ENCODE measurements around the gene CLDN17.

The CLDN17 gene

DNA sequence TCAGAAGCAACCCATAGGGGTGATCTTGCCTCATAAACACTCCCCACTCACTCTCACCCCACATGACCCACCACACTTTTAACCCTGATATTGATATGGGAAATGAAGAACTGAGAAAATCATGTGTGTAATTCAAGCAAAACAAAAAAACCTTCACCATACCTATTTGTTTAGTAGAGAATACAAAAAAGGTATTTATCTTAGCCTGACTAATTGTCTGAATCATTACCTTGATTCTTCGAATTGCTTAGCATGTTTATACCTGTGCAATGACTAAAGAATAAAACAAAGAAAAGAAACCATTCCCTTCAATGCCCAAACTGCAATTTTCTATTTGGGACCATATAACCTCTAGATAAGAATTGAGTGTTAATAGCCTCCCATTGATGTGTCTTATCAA lies 1.8 kb downstream of the CLDN17 start:
- no peaks in the 10 kb centered on the region for H3K4me1 Mint-ChIP-seq (ENCODE audit: low read depth in 2 of 2)
- H3K4me3 Mint-ChIP-seq = no peak overlapping the region
- H3K27ac Mint-ChIP-seq = no peak overlapping the region
- no peaks in the 10 kb centered on the region for H3K27me3 Mint-ChIP-seq
- no peak for DNase-seq
- ATAC-seq (replicated peaks) = no peak
- no peaks in the 10 kb centered on the region for H3K36me3 Mint-ChIP-seq (ENCODE audit: insufficient read depth)
- peaks cover 7 to 15% of the 10 kb centered on the region in 2 donors for H3K9me3 Mint-ChIP-seq

DNA sequence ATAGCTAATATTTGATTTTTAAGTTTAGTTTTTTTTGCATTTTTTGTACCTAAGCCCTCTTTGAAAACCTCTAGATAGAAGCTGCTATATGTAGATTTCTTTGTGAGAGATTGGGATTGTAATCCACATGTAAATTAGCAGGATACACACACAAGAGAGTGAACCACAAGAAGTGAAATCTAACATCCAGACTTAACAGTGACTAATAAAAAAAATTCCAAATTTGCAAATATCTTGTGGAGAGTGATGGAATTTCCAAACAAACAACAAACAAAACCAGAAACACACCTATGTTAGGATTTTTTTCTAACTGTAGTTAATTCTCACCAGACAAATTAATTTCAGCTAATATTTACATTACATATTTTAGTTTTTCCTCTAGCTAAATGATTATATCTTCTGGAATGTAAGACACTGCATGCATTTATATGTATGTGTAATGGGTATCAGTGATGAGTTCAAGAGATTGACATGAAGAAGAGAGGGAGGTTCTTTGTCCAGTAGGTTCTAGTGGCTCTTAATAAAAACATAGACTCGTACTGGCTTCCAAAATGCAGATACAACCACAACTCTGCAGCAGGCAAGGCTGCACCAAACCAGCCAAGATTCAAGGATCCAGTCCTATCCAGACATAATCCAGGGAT lies 12.8 kb downstream of the CLDN17 start:
- Mint-ChIP-seq H3K9me3 (peaks cover 0 to 7% of the 10 kb centered on the region in 2 donors), H3K27ac (no peak overlapping the region), H3K36me3 (ENCODE audit: insufficient read depth) (no peaks in the 10 kb centered on the region), H3K4me3 (no peak overlapping the region), H3K4me1 (ENCODE audit: low read depth in 2 of 2) (no peaks in the 10 kb centered on the region), H3K27me3 (no peaks in the 10 kb centered on the region)
- ATAC-seq (replicated peaks) (no peak), DNase-seq (no peak)

DNA sequence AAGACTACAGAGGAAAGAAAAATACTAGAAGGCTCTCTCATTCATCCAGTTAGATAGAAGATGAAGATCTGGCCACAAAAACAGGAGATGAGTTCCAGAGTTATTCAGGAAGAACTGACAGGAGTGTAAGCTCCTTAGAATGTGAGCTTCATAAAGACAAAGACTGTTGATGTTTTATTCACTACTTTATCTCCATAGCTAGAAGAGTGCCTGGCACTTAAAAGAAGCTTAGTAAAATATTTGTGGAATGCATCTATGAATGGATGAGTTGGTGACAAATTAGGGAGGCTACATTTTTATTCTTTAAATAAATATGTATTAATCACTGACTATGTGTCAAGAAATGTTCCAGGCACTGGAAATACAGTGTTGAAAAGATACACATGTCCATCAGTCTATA lies 13.8 kb downstream of the CLDN17 start:
- Mint-ChIP-seq H3K9me3 (peaks cover 0 to 7% of the 10 kb centered on the region in 2 donors), H3K27ac (no peak overlapping the region), H3K36me3 (ENCODE audit: insufficient read depth) (no peaks in the 10 kb centered on the region), H3K4me1 (ENCODE audit: low read depth in 2 of 2) (no peaks in the 10 kb centered on the region), H3K27me3 (no peaks in the 10 kb centered on the region), H3K4me3 (no peak overlapping the region)
- no peak for ATAC-seq (replicated peaks)
- DNase-seq = no peak

DNA sequence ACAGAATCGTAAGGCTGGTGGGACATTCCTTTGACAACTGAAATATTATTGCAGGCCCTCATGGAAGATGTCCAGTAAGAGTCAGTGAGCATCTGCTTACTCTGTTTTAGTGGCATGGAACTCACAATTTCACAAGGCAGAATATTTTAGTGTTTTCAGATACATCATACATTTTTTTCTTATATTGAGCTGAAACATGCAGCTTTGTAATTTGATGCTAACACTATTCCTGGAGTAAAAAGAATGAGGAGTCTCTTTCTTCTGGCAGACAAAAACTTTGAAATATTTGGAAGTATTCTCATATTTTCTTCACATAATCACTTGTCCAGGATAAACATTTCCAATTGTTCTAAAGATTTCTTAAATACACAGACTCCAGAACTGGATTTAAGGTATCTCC lies 17.7 kb downstream of the CLDN17 start:
- Mint-ChIP-seq H3K4me1 (ENCODE audit: low read depth in 2 of 2) (no peaks in the 10 kb centered on the region), H3K9me3 (peaks cover 0 to 6% of the 10 kb centered on the region in 2 donors), H3K36me3 (ENCODE audit: insufficient read depth) (peaks cover 2% of the 10 kb centered on the region), H3K27ac (no peak overlapping the region), H3K4me3 (no peak overlapping the region), H3K27me3 (no peaks in the 10 kb centered on the region)
- DNase-seq (no peak), ATAC-seq (replicated peaks) (no peak)

DNA sequence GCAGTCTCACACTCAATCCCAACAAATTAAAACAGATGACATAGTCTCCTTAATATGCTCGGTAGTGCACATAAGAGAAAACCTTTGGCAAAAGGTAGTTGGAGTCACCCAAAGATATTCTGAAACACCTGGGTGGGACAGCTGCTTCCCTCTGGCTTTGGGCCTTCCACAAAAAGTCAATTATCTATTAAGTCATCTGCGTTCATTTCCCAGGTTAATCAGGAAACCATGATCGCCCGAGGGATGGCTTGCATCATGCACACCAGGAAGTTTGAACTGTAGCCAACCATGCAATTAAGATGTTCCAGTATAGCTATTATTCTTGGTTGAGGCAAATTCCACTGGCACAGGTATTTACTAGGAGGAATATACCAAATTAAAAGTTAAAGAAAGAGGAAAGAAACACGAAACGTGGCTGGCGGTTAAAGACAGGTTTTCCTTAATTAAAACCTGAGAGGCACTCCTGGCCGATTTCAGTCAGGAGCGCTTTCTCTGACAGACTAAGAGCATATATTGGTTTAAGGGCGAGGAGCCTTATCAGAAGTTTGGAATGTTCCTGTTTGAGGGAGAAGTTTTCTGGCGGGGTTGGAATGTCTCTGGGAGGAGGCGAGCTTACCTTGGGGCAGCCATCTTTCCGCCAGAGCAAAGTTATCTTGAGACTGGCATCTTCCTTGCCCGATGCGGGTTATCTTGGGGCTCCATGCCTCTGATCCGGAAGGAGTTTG lies 19.9 kb downstream of the CLDN17 start:
- Mint-ChIP-seq H3K9me3 (peaks cover 6 to 7% of the 10 kb centered on the region in 2 donors), H3K4me1 (ENCODE audit: low read depth in 2 of 2) (no peaks in the 10 kb centered on the region), H3K27me3 (no peaks in the 10 kb centered on the region), H3K36me3 (ENCODE audit: insufficient read depth) (peaks cover 2% of the 10 kb centered on the region), H3K27ac (no peak overlapping the region), H3K4me3 (no peak overlapping the region)
- DNase-seq (no peak), ATAC-seq (replicated peaks) (no peak)

DNA sequence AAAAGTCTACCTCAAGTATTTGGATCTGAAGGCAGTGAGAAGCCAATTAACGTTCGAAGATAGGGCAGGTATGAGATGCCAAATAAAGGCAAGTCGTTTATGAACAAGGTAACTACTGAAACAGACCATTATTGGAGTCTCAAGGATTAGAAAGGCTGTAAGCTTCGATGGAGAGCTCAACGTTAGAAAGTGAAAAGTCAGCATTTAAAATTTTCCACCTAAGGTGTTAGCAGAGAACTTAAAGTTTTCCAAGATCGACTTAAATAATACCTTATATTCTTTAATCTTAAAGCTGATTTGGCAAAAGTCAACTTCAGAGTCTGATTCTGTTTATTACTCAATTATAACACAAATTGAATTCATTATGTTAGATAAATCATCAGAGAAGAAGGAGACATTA lies 28.1 kb downstream of the CLDN17 start:
- Mint-ChIP-seq H3K4me1 (ENCODE audit: low read depth in 2 of 2) (no peaks in the 10 kb centered on the region), H3K9me3 (peaks cover 9 to 15% of the 10 kb centered on the region in 2 donors), H3K27ac (no peak overlapping the region), H3K36me3 (ENCODE audit: insufficient read depth) (no peaks in the 10 kb centered on the region), H3K4me3 (no peak overlapping the region), H3K27me3 (no peaks in the 10 kb centered on the region)
- ATAC-seq (replicated peaks) (no peak), DNase-seq (no peak)

DNA sequence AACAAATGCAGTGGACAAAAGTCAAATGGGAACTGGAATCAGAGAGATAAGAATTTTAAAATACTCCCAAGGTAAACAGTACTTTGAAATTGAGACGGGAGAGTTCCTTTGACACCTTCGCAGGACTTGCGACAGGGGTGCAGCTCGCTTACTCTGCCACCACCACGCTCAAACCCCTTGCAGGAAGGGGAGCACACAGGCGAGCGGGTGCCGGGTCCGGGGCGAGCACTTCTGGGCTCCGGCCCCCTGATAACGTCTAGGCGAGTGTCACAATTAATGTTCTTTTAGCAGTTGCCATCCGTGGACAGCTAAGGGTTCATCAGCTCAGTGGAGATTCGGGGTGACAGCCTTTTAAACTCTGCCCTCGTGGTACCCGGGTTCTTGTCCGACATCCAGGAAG lies 37.4 kb downstream of the CLDN17 start:
- Mint-ChIP-seq H3K36me3 (ENCODE audit: insufficient read depth) (no peaks in the 10 kb centered on the region), H3K27me3 (no peaks in the 10 kb centered on the region), H3K4me3 (no peak overlapping the region), H3K4me1 (ENCODE audit: low read depth in 2 of 2) (no peaks in the 10 kb centered on the region), H3K9me3 (peaks cover 9 to 20% of the 10 kb centered on the region in 2 donors), H3K27ac (no peak overlapping the region)
- no peak for DNase-seq
- ATAC-seq (replicated peaks) = no peak

DNA sequence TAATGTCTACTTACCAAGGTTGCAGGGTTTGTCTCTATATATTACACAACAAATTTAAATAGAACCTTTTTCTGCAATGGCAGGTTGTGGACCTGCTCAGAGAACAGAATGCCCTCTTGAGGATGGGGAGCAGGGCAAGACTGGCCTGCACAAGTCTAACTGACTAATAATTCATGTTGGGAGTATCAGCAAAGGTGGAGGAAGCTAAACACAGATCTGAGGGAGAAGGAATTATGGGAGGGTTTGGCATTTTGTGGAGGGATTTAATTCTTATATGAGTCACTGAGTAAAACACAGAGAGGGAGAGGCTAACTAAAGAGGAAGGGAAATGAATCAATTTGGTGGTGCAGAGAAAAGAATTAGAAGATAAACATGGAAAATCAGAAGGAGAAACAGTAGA lies 40.0 kb downstream of the CLDN17 start:
- no peaks in the 10 kb centered on the region for H3K27me3 Mint-ChIP-seq
- H3K4me1 Mint-ChIP-seq (ENCODE audit: low read depth in 2 of 2) = no peaks in the 10 kb centered on the region
- ATAC-seq (replicated peaks) (no peak), DNase-seq (no peak)
- H3K36me3 Mint-ChIP-seq (ENCODE audit: insufficient read depth) = no peaks in the 10 kb centered on the region
- no peak overlapping the region for H3K27ac Mint-ChIP-seq
- no peak overlapping the region for H3K4me3 Mint-ChIP-seq
- peaks cover 6 to 19% of the 10 kb centered on the region in 2 donors for H3K9me3 Mint-ChIP-seq

DNA sequence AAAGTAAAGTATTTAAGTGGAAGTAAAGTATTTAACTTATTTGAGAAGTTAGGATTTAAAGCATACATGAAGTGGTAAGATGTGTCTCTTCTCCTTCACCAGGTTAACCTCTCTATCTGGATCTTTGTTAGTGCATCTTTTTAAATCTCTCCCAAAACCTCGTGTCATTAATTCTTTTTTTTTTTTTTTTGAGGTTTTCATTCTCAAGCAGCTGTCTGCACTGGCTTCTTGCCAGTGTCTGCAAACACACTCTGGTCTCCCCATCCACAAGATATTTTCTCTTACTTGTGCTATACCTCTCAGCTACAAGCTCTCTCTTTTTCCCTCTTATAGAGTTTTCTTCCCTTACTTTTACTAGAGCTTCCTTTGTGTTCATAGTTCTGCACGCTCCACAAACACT lies 49.0 kb downstream of the CLDN17 start:
- ATAC-seq (replicated peaks) (no peak), DNase-seq (no peak)
- H3K27me3 Mint-ChIP-seq = no peaks in the 10 kb centered on the region
- no peak overlapping the region for H3K27ac Mint-ChIP-seq
- H3K9me3 Mint-ChIP-seq = no peaks in the 10 kb centered on the region
- H3K36me3 Mint-ChIP-seq (ENCODE audit: insufficient read depth) = no peaks in the 10 kb centered on the region
- H3K4me1 Mint-ChIP-seq (ENCODE audit: low read depth in 2 of 2) = no peaks in the 10 kb centered on the region
- H3K4me3 Mint-ChIP-seq = no peak overlapping the region

DNA sequence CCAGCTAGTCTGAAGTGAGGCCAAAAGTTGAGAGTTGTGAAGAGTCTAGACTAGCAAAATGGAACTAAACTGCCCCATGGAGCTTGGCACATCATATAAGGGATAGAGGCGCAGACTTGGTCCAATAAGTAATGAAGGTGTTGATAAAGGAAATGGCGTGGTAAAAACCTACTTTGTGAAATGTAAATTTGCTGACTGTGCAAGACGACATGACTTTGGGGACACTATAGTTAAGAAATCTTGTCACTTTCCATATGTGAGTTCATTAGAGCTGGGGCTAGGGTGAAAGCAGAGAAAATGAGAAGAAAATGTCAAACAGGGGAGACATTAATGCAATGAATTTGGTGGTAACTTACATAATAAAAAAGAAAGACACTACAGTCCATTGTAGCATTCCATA lies 50.1 kb downstream of the CLDN17 start:
- Mint-ChIP-seq H3K27ac (no peak overlapping the region), H3K36me3 (ENCODE audit: insufficient read depth) (no peaks in the 10 kb centered on the region), H3K4me1 (ENCODE audit: low read depth in 2 of 2) (no peaks in the 10 kb centered on the region), H3K27me3 (no peaks in the 10 kb centered on the region), H3K9me3 (peaks cover 0 to 3% of the 10 kb centered on the region in 2 donors), H3K4me3 (no peak overlapping the region)
- ATAC-seq (replicated peaks) (no peak), DNase-seq (no peak)

Data from effector memory CD8-positive, alpha-beta T cell (primary cell).